CD4-positive, CD25-positive, alpha-beta regulatory T cell (primary cell): ENCODE measurements around the gene FHIT. TPM values are rescaled to one million over a fixed set of nuclear protein-coding genes. Genes with fewer than 3 reads are reported as not detected.
A peak's percentile ranks its signal among the peaks of the same experiment; 100 is the strongest.

Experiments
- ATAC-seq, 2 donors: fragments of 150-1000 bp; cut with Tn5 transposase; one replicate each; pipeline ENCODE4 v1.10.0; 2021; ENCODE audit warnings: low read depth in 2 of 2, moderate number of reproducible peaks in 2 of 2, moderate library complexity in 1 of 2
- DNase-seq, 3 donors: peaks; one replicate each; pipeline versions ENCODE4 v3.0.0 to v3.0.0-alpha.2; 2012 to 2022; ENCODE audit warnings: mixed read lengths in 1 of 3
- H3K27ac ChIP-seq: one replicate; pipeline ENCODE4 v1.7.0; 2013; ENCODE audit warnings: mild to moderate bottlenecking, low read length; ENCODE audit not compliant: insufficient read depth, poor library complexity, severe bottlenecking
- H3K27me3 ChIP-seq: one replicate; pipeline ENCODE4 v1.7.0; 2013; ENCODE audit warnings: low read length; ENCODE audit not compliant: control insufficient read depth, insufficient read depth
- H3K36me3 ChIP-seq: one replicate; pipeline ENCODE4 v1.7.0; 2013; ENCODE audit warnings: mild to moderate bottlenecking, low read length, moderate library complexity; ENCODE audit not compliant: control insufficient read depth, insufficient read depth
- H3K4me1 ChIP-seq: 2 replicates; pipeline ENCODE4 v1.7.0; 2013; ENCODE audit warnings: mild to moderate bottlenecking, low read length; ENCODE audit not compliant: insufficient read depth, control insufficient read depth, poor library complexity, severe bottlenecking
- H3K4me3 ChIP-seq: one replicate; pipeline ENCODE4 v1.7.0; 2013; ENCODE audit warnings: low read depth, mild to moderate bottlenecking, low read length, moderate library complexity
- H3K9me3 ChIP-seq, 2 experiments: 1 replicate in 1 of 2; 2 replicates in 1 of 2; pipeline ENCODE4 v1.7.0; 2013; ENCODE audit warnings: low read length in 2 of 2, mild to moderate bottlenecking in 1 of 2, moderate library complexity in 1 of 2; ENCODE audit not compliant: control insufficient read depth in 2 of 2
- H3K27ac Mint-ChIP-seq, 3 donors: one replicate each; pipeline ENCODE4 v1.8.0; 2020 to 2022; ENCODE audit warnings: mild to moderate bottlenecking in 3 of 3, mixed read lengths in 3 of 3, moderate library complexity in 2 of 3
- H3K27me3 Mint-ChIP-seq: one replicate; pipeline ENCODE4 v1.8.0; 2022; ENCODE audit warnings: mild to moderate bottlenecking, mixed read lengths
- H3K36me3 Mint-ChIP-seq: one replicate; pipeline ENCODE4 v1.8.0; 2020; ENCODE audit warnings: mixed read lengths
- H3K4me1 Mint-ChIP-seq, 4 donors: one replicate each; pipeline ENCODE4 v1.8.0; 2020 to 2022; ENCODE audit warnings: mixed read lengths in 4 of 4, mild to moderate bottlenecking in 1 of 4
- H3K4me3 Mint-ChIP-seq, 4 donors: one replicate each; pipeline ENCODE4 v1.8.0; 2020 to 2022; ENCODE audit warnings: mild to moderate bottlenecking in 4 of 4, mixed read lengths in 4 of 4, moderate library complexity in 3 of 4
- H3K9me3 Mint-ChIP-seq, 7 donors: one replicate each; pipeline ENCODE4 v1.8.0; 2020 to 2022; ENCODE audit warnings: mixed read lengths in 7 of 7, mild to moderate bottlenecking in 3 of 7, moderate library complexity in 2 of 7
- polyA plus RNA-seq, 4 donors: library from polyadenylated mRNA; unstranded; fragments of 300-500 nt; fragmentation: Illumina TruSeq; gene quantifications; one replicate each; pipeline ENCODE4 v1.2.3, GENCODE V29; 2021
- total RNA-seq: library from RNA; stranded (reverse); gene quantifications from one replicate; pipeline ENCODE4 v1.2.3, GENCODE V29; 2022

FHIT gene
- total and polyA plus RNA-seq, 5 donors from 2014 or later, result 7.8 to 120 (median 14.4) TPM

DNA sequence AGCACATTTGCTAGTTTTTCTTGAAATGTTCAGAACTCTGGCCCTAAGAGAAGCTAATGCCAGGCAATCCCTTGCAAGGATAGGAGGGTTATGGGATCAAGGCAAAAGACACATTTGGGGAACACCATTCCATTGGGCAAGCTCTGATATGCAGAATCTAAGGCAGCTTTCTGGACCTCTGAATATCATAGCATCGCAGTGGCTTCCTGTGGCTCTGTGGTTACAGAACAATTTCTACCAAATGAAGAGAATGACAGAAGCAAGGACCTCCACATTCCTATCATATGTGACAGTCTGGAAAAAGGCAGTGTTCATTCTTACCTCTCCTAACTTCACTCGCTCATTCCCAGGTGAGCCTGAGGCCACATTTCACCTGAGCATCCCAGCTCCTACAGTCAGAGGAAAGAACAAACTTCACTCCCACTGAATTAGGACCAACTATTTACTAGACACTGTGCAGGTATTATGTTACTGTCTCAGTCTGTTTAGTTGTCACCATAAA lies 1365.3 kb downstream of the FHIT start:
- Histone ChIP-seq H3K27ac (no peak overlapping the region), H3K4me1 (no peaks in the 10 kb centered on the region), H3K27me3 (no peaks in the 10 kb centered on the region), H3K9me3 (no peaks in the 10 kb centered on the region), H3K36me3 (peaks cover 2% of the 10 kb centered on the region), H3K4me3 (no peak overlapping the region)
- Mint-ChIP-seq H3K4me1 (peaks cover 0 to 42% (median 26%) of the 10 kb centered on the region in 4 donors), H3K9me3 (peaks cover 0 to 5% (median 2%) of the 10 kb centered on the region in 7 donors), H3K27ac (peak overlapping the region; percentile 57 to 77 (median 72)), H3K36me3 (peaks cover 3% of the 10 kb centered on the region), H3K4me3 (peak overlapping the region in 1 of 4 donors; percentile 31), H3K27me3 (no peaks in the 10 kb centered on the region)
- no peak for ATAC-seq
- no peak for DNase-seq

GRCh38 chr3:59885101-59885500 lies 1366.2 kb downstream of the FHIT start:
- Histone ChIP-seq H3K27me3 (no peaks in the 10 kb centered on the region), H3K36me3 (peaks cover 2% of the 10 kb centered on the region), H3K9me3 (no peaks in the 10 kb centered on the region), H3K4me3 (no peak overlapping the region), H3K27ac (no peak overlapping the region), H3K4me1 (no peaks in the 10 kb centered on the region)
- H3K9me3 Mint-ChIP-seq, result peaks cover 0 to 5% (median 1%) of the 10 kb centered on the region in 7 donors
- H3K4me3 Mint-ChIP-seq, result peak overlapping the region in 1 of 4 donors; percentile 59
- H3K27me3 Mint-ChIP-seq, result peaks cover 2% of the 10 kb centered on the region
- peaks cover 0 to 47% (median 27%) of the 10 kb centered on the region in 4 donors for H3K4me1 Mint-ChIP-seq
- DNase-seq, result peak in 1 of 3 donors; percentile 24
- ATAC-seq, result no peak
- H3K36me3 Mint-ChIP-seq, result peaks cover 3% of the 10 kb centered on the region
- peak overlapping the region in 1 of 3 donors; percentile 16 for H3K27ac Mint-ChIP-seq

DNA sequence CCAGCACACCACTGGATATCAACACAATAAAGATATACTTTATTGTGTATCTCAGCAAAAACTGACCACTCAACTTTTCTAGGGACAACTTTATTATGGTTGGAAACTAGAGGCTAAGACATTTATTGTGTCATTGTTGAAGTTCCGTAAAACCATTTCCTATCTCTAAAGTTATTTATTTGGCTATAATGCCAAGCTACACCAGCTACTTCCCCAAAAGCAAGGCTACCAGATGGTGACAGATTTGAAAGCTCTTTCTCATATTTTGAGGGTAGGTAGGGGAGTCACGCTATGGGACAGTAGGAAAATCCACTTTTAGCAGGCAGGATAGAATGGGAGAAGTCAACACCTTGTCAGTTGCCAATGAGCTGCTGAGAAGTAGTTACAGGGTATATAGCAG lies 1366.8 kb downstream of the FHIT start:
- H3K36me3 Mint-ChIP-seq, result peaks cover 3% of the 10 kb centered on the region
- Histone ChIP-seq H3K9me3 (no peaks in the 10 kb centered on the region), H3K4me3 (no peak overlapping the region), H3K27me3 (no peaks in the 10 kb centered on the region), H3K4me1 (no peaks in the 10 kb centered on the region), H3K27ac (no peak overlapping the region), H3K36me3 (peaks cover 2% of the 10 kb centered on the region)
- H3K27me3 Mint-ChIP-seq, result peaks cover 4% of the 10 kb centered on the region
- no peak overlapping the region for H3K4me3 Mint-ChIP-seq
- no peak for DNase-seq
- H3K27ac Mint-ChIP-seq, result peak overlapping the region in 1 of 3 donors; percentile 16
- ATAC-seq, result no peak
- H3K4me1 Mint-ChIP-seq, result peaks cover 0 to 50% (median 27%) of the 10 kb centered on the region in 4 donors
- peaks cover 0 to 5% (median 1%) of the 10 kb centered on the region in 7 donors for H3K9me3 Mint-ChIP-seq

DNA sequence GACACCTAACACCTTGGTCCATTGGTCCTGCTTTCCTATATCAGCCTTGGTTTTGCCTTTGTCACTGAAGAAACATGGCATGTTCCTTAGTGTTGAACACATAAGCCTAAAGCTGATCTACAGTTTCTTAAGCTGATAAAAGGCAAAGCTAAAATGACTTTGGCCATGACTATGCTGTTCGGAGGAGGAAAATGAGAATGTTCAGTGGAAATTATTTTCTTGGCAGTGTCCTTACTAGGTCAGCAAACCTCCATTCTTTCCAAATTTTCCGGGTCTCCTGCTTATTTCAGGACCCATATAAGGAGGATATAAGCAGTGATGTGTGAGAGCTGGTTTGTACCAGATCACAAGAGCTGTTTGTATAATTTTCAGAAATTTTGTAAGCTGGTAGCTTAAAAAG lies 1368.5 kb downstream of the FHIT start:
- Mint-ChIP-seq H3K27ac (no peak overlapping the region), H3K36me3 (peaks cover 3% of the 10 kb centered on the region), H3K9me3 (peaks cover 0 to 5% (median 1%) of the 10 kb centered on the region in 7 donors), H3K4me1 (peaks cover 0 to 57% (median 36%) of the 10 kb centered on the region in 4 donors), H3K27me3 (peaks cover 4% of the 10 kb centered on the region), H3K4me3 (no peak overlapping the region)
- H3K36me3 ChIP-seq, result peaks cover 2% of the 10 kb centered on the region
- no peaks in the 10 kb centered on the region for H3K27me3 ChIP-seq
- H3K9me3 ChIP-seq, result no peaks in the 10 kb centered on the region
- ATAC-seq (no peak), DNase-seq (no peak)
- no peak overlapping the region for H3K4me3 ChIP-seq
- no peak overlapping the region for H3K27ac ChIP-seq
- H3K4me1 ChIP-seq, result no peaks in the 10 kb centered on the region

GRCh38 chr3:59880717-59881116 lies 1370.5 kb downstream of the FHIT start:
- H3K27ac Mint-ChIP-seq, result peak overlapping the region in 1 of 3 donors; percentile 39
- DNase-seq (no peak), ATAC-seq (no peak)
- Histone ChIP-seq H3K4me1 (no peaks in the 10 kb centered on the region), H3K36me3 (peaks cover 2% of the 10 kb centered on the region), H3K27ac (no peak overlapping the region), H3K9me3 (no peaks in the 10 kb centered on the region), H3K27me3 (no peaks in the 10 kb centered on the region), H3K4me3 (no peak overlapping the region)
- peaks cover 0 to 47% (median 26%) of the 10 kb centered on the region in 4 donors for H3K4me1 Mint-ChIP-seq
- H3K4me3 Mint-ChIP-seq, result no peak overlapping the region
- H3K9me3 Mint-ChIP-seq, result peaks cover 0 to 5% (median 1%) of the 10 kb centered on the region in 7 donors
- peaks cover 3% of the 10 kb centered on the region for H3K36me3 Mint-ChIP-seq
- peaks cover 4% of the 10 kb centered on the region for H3K27me3 Mint-ChIP-seq

- Histone ChIP-seq H3K36me3 (peaks cover 2% of the 10 kb centered on the region), H3K27me3 (no peaks in the 10 kb centered on the region), H3K9me3 (no peaks in the 10 kb centered on the region), H3K4me3 (no peak overlapping the region), H3K27ac (no peak overlapping the region), H3K4me1 (no peaks in the 10 kb centered on the region)
- ATAC-seq (no peak), DNase-seq (no peak)
- Mint-ChIP-seq H3K36me3 (peaks cover 4% of the 10 kb centered on the region), H3K27ac (peak overlapping the region in 2 of 3 donors; percentile 27 to 49), H3K27me3 (peaks cover 4% of the 10 kb centered on the region), H3K4me3 (no peak overlapping the region), H3K9me3 (peaks cover 0 to 5% (median 1%) of the 10 kb centered on the region in 7 donors), H3K4me1 (peaks cover 0 to 38% (median 17%) of the 10 kb centered on the region in 4 donors)
These were observed 1372.1 kb downstream of the FHIT start for GRCh38 chr3:59879031-59879581.

GRCh38 chr3:59878038-59878427 lies 1373.2 kb downstream of the FHIT start:
- peaks cover 10% of the 10 kb centered on the region for H3K36me3 Mint-ChIP-seq
- peaks cover 0 to 5% (median 0%) of the 10 kb centered on the region in 7 donors for H3K9me3 Mint-ChIP-seq
- H3K27me3 Mint-ChIP-seq, result peaks cover 4% of the 10 kb centered on the region
- no peak overlapping the region for H3K4me3 ChIP-seq
- no peak overlapping the region for H3K27ac ChIP-seq
- no peaks in the 10 kb centered on the region for H3K27me3 ChIP-seq
- DNase-seq (no peak), ATAC-seq (no peak)
- H3K36me3 ChIP-seq, result no peaks in the 10 kb centered on the region
- H3K4me1 Mint-ChIP-seq, result peaks cover 0 to 35% (median 23%) of the 10 kb centered on the region in 4 donors
- H3K27ac Mint-ChIP-seq, result no peak overlapping the region
- no peaks in the 10 kb centered on the region for H3K4me1 ChIP-seq
- H3K4me3 Mint-ChIP-seq, result no peak overlapping the region
- H3K9me3 ChIP-seq, result no peaks in the 10 kb centered on the region
